Psoas muscle (tissue), 8 donors: ENCODE measurements around the gene VPS50. TPM values are rescaled to one million over a fixed set of nuclear protein-coding genes. Genes with fewer than 3 reads are reported as not detected.

Experiments
- ATAC-seq, 4 donors: fragments of 200-7000 bp; cut with Tn5 transposase; one replicate each; pipeline ENCODE4 v1.9.1; 2020; ENCODE audit warnings: moderate library complexity in 3 of 4, mild to moderate bottlenecking in 2 of 4
- DNase-seq, 2 donors: peaks; one replicate each; pipeline ENCODE4 v3.0.0-alpha.2; 2020
- H3K27ac ChIP-seq: fragments of 200-600 bp; one replicate; pipeline ENCODE4 v1.8.0; 2022
- H3K27me3 ChIP-seq, 3 donors: fragments of 200-600 bp in 1 of 3; one replicate each; pipeline versions ENCODE4 v1.6.1 to v1.8.0; 2013 to 2022; ENCODE audit warnings: low read length in 2 of 3, mild to moderate bottlenecking in 2 of 3, moderate library complexity in 1 of 3; ENCODE audit not compliant: insufficient read depth in 3 of 3
- H3K36me3 ChIP-seq, 2 donors: fragments of 200-600 bp in 1 of 2; one replicate each; pipeline versions ENCODE4 v1.6.1 to v1.8.0; 2013 to 2022; ENCODE audit warnings: low read depth in 1 of 2, mild to moderate bottlenecking in 1 of 2, moderate library complexity in 1 of 2; ENCODE audit not compliant: insufficient read depth in 1 of 2
- H3K4me1 ChIP-seq: fragments of 200-600 bp; one replicate; pipeline ENCODE4 v1.8.0; 2022
- H3K4me3 ChIP-seq: fragments of 200-600 bp; one replicate; pipeline ENCODE4 v1.8.0; 2022; ENCODE audit warnings: mild to moderate bottlenecking
- H3K9me3 ChIP-seq: fragments of 200-600 bp; one replicate; pipeline ENCODE4 v1.8.0; 2022
- WGBS, 3 donors: extraction: QIAGEN DNeasy Blood & Tissue Kit; methylation state at CpG; one replicate each; pipeline versions ENCODE4 v1.1.6 to v1.1.7; 2013; 5-methylcytosine and 5-hydroxymethylcytosine counted together
- intact Hi-C, 2 donors: fragments of 100-400 bp; cut with DNase I; formaldehyde crosslinking; loops; one replicate each; pipeline versions ENCODE4 v1.11.0 to v1.14.2; 2022
- polyA plus RNA-seq, 3 donors: library from polyadenylated mRNA; stranded (reverse); fragments of 200-250 nt; gene quantifications; one replicate each; pipeline ENCODE4 v1.2.3, GENCODE V29; 2013
- total RNA-seq, 4 donors: library from RNA; stranded (reverse); fragmentation: NEBNext Ultra II Directional in 2 of 4; extraction: Animal tissue kit (Norgen Biotek cat#: 25700) in 2 of 4; gene quantifications; one replicate each; pipeline versions ENCODE4 v1.2.1 to v1.2.4, GENCODE V29; 2021 to 2023
- TF ChIP-seq, protein P1 (sequence below): fragments of 200-600 bp; IDR thresholded peaks from one replicate; pipeline ENCODE4 v1.8.0; 2022; ENCODE audit warnings: antibody characterized with exemption
- donor health status: healthy with polysubstance abuse.
- donor health status: DM: no; HTN: no; CAD: no; lungs with moderate emphysema.
- donor health status: Bipolar disorder and iron deficiency.
- donor health status: healthy.
- donor health status: DM: yes; HTN: yes; CAD: no.
- donor health status: DM: no; HTN: no; CAD: no.
- donor health status: DM: no; HTN: no; CAD: no.
- donor health status: DM: yes; HTN: yes; CAD: no.

VPS50 gene
- total and polyA plus RNA-seq, 7 donors, result 6.2 to 22.4 (median 17.6) TPM

GRCh38 chr7:93235541-93235940 is 3.4 kb downstream of the VPS50 start:
- intact Hi-C loops, result no loop called here
- TF ChIP-seq, protein P1, sequence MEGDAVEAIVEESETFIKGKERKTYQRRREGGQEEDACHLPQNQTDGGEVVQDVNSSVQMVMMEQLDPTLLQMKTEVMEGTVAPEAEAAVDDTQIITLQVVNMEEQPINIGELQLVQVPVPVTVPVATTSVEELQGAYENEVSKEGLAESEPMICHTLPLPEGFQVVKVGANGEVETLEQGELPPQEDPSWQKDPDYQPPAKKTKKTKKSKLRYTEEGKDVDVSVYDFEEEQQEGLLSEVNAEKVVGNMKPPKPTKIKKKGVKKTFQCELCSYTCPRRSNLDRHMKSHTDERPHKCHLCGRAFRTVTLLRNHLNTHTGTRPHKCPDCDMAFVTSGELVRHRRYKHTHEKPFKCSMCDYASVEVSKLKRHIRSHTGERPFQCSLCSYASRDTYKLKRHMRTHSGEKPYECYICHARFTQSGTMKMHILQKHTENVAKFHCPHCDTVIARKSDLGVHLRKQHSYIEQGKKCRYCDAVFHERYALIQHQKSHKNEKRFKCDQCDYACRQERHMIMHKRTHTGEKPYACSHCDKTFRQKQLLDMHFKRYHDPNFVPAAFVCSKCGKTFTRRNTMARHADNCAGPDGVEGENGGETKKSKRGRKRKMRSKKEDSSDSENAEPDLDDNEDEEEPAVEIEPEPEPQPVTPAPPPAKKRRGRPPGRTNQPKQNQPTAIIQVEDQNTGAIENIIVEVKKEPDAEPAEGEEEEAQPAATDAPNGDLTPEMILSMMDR, result no peak
- 58 to 84% (median 65%) methylated on average over 2 of the region's 2 CpGs for WGBS, 3 donors
- Histone ChIP-seq H3K4me1 (peaks cover 16% of the 10 kb centered on the region), H3K27ac (no peak overlapping the region), H3K4me3 (no peak overlapping the region), H3K36me3 (no peaks in the 10 kb centered on the region), H3K9me3 (no peaks in the 10 kb centered on the region), H3K27me3 (no peaks in the 10 kb centered on the region)
- ATAC-seq (no peak), DNase-seq (no peak)

- TF ChIP-seq, protein P1, result no peak
- intact Hi-C loops, result no loop called here
Observed at GRCh38 chr7:93238131-93238530, 6.0 kb downstream of the VPS50 start.

DNA sequence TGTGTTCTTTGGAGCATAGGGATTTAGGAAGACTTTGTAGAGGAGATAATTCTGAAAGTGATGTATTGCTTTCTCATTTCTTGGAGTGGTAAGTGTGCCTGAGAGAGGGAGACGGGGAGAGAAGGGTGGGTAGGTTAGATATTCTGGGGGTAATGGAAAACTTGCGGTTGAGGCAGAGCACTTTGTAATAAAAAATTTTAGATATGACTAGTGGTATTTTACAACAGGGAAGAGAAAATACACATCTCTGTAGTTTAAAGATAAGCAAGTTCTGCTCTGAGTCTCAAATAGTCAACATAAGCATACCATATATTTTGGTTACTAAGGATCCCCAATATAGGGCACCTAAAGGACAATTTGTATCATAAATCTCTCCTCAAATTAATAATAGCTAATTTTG is 6.6 kb downstream of the VPS50 start:
- DNase-seq, result no peak
- Histone ChIP-seq H3K4me1 (peaks cover 1% of the 10 kb centered on the region), H3K27me3 (no peaks in the 10 kb centered on the region), H3K4me3 (no peak overlapping the region), H3K27ac (no peak overlapping the region), H3K9me3 (no peaks in the 10 kb centered on the region), H3K36me3 (peaks cover 0 to 10% of the 10 kb centered on the region in 2 donors)
- intact Hi-C loops, result no loop called here
- WGBS, 3 donors, result 86 to 96% (median 96%) methylated on average over 2 of the region's 2 CpGs
- no peak for ATAC-seq
- TF ChIP-seq, protein P1, result no peak

More at GRCh38 chr7:93238131-93238530, 6.0 kb downstream of the VPS50 start:
- ATAC-seq (no peak), DNase-seq (no peak)
- peaks cover 0 to 10% of the 10 kb centered on the region in 2 donors for H3K36me3 ChIP-seq
- 81 to 85% (median 85%) methylated on average over 4 of the region's 4 CpGs for WGBS, 3 donors
- no peaks in the 10 kb centered on the region for H3K9me3 ChIP-seq
- no peak overlapping the region for H3K27ac ChIP-seq
- no peaks in the 10 kb centered on the region for H3K27me3 ChIP-seq
- H3K4me1 ChIP-seq, result peaks cover 7% of the 10 kb centered on the region
- H3K4me3 ChIP-seq, result no peak overlapping the region

DNA sequence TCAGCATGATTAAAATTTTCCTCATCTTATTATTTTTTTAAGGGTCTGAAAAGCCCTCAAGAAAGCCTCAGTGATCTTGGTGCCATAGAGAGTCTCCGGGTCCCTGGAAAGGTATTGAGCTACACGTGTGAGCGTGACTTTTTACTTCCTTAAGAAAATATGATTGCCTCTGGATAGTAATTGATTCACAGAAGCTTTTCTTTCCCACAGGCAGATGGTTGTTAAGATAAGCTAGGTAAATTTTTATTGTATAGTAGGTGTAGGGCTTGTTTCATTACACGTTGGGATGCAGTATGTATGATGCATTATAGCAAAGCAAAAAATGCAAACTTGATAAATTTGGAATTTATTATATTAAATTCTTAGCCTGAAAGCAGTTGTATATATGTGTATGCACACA is 7.7 kb downstream of the VPS50 start:
- Histone ChIP-seq H3K4me3 (no peak overlapping the region), H3K27me3 (no peaks in the 10 kb centered on the region), H3K4me1 (no peaks in the 10 kb centered on the region), H3K36me3 (peaks cover 0 to 10% of the 10 kb centered on the region in 2 donors), H3K27ac (no peak overlapping the region), H3K9me3 (no peaks in the 10 kb centered on the region)
- DNase-seq (no peak), ATAC-seq (no peak)
- 77 to 81% (median 77%) methylated on average over 4 of the region's 4 CpGs for WGBS, 3 donors
- TF ChIP-seq, protein P1, result no peak
- intact Hi-C loops, result loop anchor here (10.0 kb wide), 2 partner anchors 845 to 1195 kb away; no protein-coding TSS in a partner anchor

DNA sequence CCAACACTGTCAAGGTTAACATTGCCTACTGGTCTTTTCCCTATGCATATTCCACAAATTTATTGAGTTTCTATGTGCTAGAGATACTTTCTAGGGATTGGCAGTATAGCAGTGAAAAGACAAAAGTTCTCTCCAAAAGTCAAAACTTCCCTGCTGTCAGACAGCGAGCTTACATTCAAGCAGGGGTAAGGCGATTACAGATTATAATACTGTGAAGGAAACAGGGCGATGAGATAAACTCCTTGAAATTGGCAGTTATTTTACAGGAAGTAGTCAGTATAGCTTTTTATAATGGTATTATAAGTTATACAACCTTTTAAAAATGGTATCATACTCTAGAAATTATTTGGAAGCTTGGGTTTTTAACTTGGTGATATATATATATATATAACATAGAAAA is 9.9 kb downstream of the VPS50 start:
- no peaks in the 10 kb centered on the region for H3K4me1 ChIP-seq
- no peak for ATAC-seq
- no peak for DNase-seq
- intact Hi-C loops, result loop anchor here (10.0 kb wide), 2 partner anchors 843 to 1193 kb away; no protein-coding TSS in a partner anchor
- H3K27me3 ChIP-seq, result no peaks in the 10 kb centered on the region
- H3K9me3 ChIP-seq, result no peaks in the 10 kb centered on the region
- H3K27ac ChIP-seq, result no peak overlapping the region
- TF ChIP-seq, protein P1, result no peak
- H3K4me3 ChIP-seq, result no peak overlapping the region
- H3K36me3 ChIP-seq, result peaks cover 0 to 10% of the 10 kb centered on the region in 2 donors
- 93% methylated on average over 3 of the region's 3 CpGs for WGBS, 3 donors
